Aorta (tissue), 5 donors: ENCODE measurements around the gene CSHL1. TPM values are rescaled to one million over a fixed set of nuclear protein-coding genes. Genes with fewer than 3 reads are reported as not detected.
"Not testable (repeated sequence)": the region's sequence is repeated elsewhere in the genome, so short reads cannot be mapped to it uniquely, and the experiment has no call there.

Source experiments
- ATAC-seq: fragments of 200-7000 bp; cut with Tn5 transposase; one replicate; pipeline ENCODE4 v1.9.1; 2022; ENCODE audit warnings: moderate library complexity; ENCODE audit not compliant: low FRiP score
- DNase-seq, 2 donors: peaks; one replicate each; pipeline ENCODE4 v3.0.0-alpha.2; 2020
- H3K27ac ChIP-seq, 2 donors: one replicate each; pipeline ENCODE4 v1.5.1; 2013; ENCODE audit warnings: low read length in 2 of 2, mild to moderate bottlenecking in 2 of 2, moderate library complexity in 2 of 2, control low read depth in 1 of 2, inconsistent platforms in 1 of 2, low read depth in 1 of 2
- H3K27me3 ChIP-seq, 2 donors: one replicate each; pipeline ENCODE4 v1.6.1; 2013; ENCODE audit warnings: control low read depth in 1 of 2, low read length in 1 of 2, mild to moderate bottlenecking in 1 of 2, moderate library complexity in 1 of 2; ENCODE audit not compliant: insufficient read depth in 2 of 2, control insufficient read depth in 1 of 2
- H3K36me3 ChIP-seq, 2 donors: one replicate each; pipeline ENCODE4 v1.6.1; 2013; ENCODE audit warnings: control low read depth in 1 of 2, low read length in 1 of 2, mild to moderate bottlenecking in 1 of 2; ENCODE audit not compliant: insufficient read depth in 2 of 2, control insufficient read depth in 1 of 2
- H3K4me1 ChIP-seq, 2 donors: one replicate each; pipeline ENCODE4 v1.6.1; 2013; ENCODE audit warnings: low read length in 2 of 2, control low read depth in 1 of 2, mild to moderate bottlenecking in 1 of 2, moderate library complexity in 1 of 2; ENCODE audit not compliant: insufficient read depth in 2 of 2, control insufficient read depth in 1 of 2
- H3K4me3 ChIP-seq, 2 donors: one replicate each; pipeline ENCODE4 v1.5.1; 2013; ENCODE audit warnings: low read length in 2 of 2, control low read depth in 1 of 2, mild to moderate bottlenecking in 1 of 2
- H3K9me3 ChIP-seq: one replicate; pipeline ENCODE4 v1.6.1; 2013; ENCODE audit warnings: mild to moderate bottlenecking, low read length; ENCODE audit not compliant: control insufficient read depth
- WGBS, 2 donors: extraction: QIAGEN DNeasy Blood & Tissue Kit; methylation state at CpG; one replicate each; pipeline ENCODE4 v1.1.7; 2013; 5-methylcytosine and 5-hydroxymethylcytosine counted together
- intact Hi-C, 2 donors: fragments of 100-400 bp; cut with DNase I; formaldehyde crosslinking; loops; one replicate each; pipeline versions ENCODE4 v1.14.2 to v1.15.0; 2022
- polyA plus RNA-seq, 2 donors: library from polyadenylated mRNA; stranded (reverse); fragments of 200-250 nt; gene quantifications; one replicate each; pipeline ENCODE4 v1.2.3, GENCODE V29; 2013
- total RNA-seq, 2 donors: library from RNA; stranded (reverse); fragmentation: NEBNext Ultra II Directional; extraction: Animal tissue kit (Norgen Biotek cat#: 25700); gene quantifications; one replicate each; pipeline ENCODE4 v1.2.1, GENCODE V29; 2021
- donor health status: healthy with polysubstance abuse.
- donor health status: Bipolar disorder and iron deficiency.
- donor health status: DM: no; HTN: no; CAD: no.
- donor health status: DM: no; HTN: no; CAD: no.
- donor health status: DM: yes; HTN: yes; CAD: no.

Gene CSHL1
- total and polyA plus RNA-seq, 4 donors, result not detected

GRCh38 chr17:63874693-63875092 is 36.4 kb downstream of the CSHL1 start:
- not testable (repeated sequence) for H3K4me1 ChIP-seq, ATAC-seq
- WGBS, 2 donors, result 84 to 91% methylated on average over 6 of the region's 6 CpGs

DNA sequence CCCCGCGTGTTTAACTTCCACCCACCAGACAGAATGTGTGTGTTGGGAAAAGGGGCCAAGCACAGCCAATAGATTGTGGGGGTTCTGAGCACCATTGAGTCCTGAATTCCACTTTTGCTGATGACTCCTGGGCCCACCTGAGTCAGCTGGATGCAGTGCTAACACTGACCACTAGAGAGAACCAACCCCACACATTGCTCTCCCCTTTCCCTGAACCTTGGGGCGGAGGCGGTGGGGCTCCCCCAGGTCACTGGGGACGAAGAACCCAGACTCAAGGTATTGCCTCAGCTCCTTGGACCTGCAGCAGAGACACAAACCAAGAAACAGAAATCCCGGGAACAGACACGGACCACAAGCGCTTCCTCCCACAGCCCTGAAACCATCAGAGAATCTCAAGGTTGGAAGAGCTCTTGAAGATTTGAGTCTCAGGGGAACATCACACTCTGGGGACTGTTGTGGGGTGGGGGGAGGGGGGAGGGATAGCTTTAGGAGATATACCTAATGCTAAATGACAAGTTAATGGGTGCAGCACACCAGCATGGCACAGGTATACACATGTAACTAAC is 36.9 kb downstream of the CSHL1 start:
- H3K9me3 ChIP-seq, intact Hi-C loops, H3K27ac ChIP-seq, H3K4me1 ChIP-seq, H3K4me3 ChIP-seq, DNase-seq, H3K27me3 ChIP-seq, H3K36me3 ChIP-seq, ATAC-seq: not testable (repeated sequence)
- WGBS, 2 donors, result 80 to 84% methylated on average over 6 to 8 of the region's 8 CpGs

More at GRCh38 chr17:63874693-63875092, 36.4 kb downstream of the CSHL1 start:
- H3K36me3 ChIP-seq, DNase-seq, intact Hi-C loops, H3K4me3 ChIP-seq, H3K27me3 ChIP-seq, H3K9me3 ChIP-seq, H3K27ac ChIP-seq: not testable (repeated sequence)

DNA sequence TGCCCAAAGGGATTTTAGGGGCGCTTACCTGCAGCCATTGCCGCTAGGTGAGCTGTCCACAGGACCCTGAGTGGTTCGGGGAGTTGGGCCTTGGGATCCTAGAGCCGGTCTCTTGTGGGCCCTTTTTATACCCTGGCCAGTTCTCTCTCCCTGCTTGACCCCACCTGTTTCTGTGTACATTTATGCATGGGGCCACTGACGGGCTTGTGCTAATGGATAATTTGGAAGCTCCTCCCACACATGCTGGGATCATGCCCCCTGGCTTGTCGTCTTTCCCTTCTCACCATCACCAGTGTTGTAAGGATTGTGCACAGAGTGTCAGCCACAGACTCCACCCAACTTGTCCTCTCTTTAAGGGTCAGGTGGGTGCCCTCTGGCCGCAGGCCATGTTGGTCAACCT is 37.5 kb downstream of the CSHL1 start, which contains the start of gene CSH2:
CSH2 (minus strand) TSS at position 101 of the 400 bp plus-strand sequence; CDS start at position 38, 63 bp downstream.
- H3K4me1 ChIP-seq, H3K27me3 ChIP-seq, H3K27ac ChIP-seq, intact Hi-C loops, ATAC-seq, H3K9me3 ChIP-seq, H3K4me3 ChIP-seq, H3K36me3 ChIP-seq, DNase-seq: not testable (repeated sequence)
- 86 to 90% methylated on average over 7 of the region's 7 CpGs for WGBS, 2 donors

- intact Hi-C loops, H3K36me3 ChIP-seq, H3K4me1 ChIP-seq, ATAC-seq, H3K27me3 ChIP-seq, H3K27ac ChIP-seq, DNase-seq, H3K9me3 ChIP-seq, H3K4me3 ChIP-seq: not testable (repeated sequence)
- 94 to 96% methylated on average over 8 to 13 of the region's 15 CpGs for WGBS, 2 donors
Measured at GRCh38 chr17:63871646-63872365, 39.3 kb downstream of the CSHL1 start.

- DNase-seq, H3K9me3 ChIP-seq, H3K4me3 ChIP-seq, H3K4me1 ChIP-seq, ATAC-seq, H3K27ac ChIP-seq, H3K36me3 ChIP-seq, intact Hi-C loops, H3K27me3 ChIP-seq: not testable (repeated sequence)
- WGBS, 2 donors, result 69 to 79% methylated on average over 4 of the region's 4 CpGs
Measured at GRCh38 chr17:63870292-63870665, 40.8 kb downstream of the CSHL1 start.

- H3K9me3 ChIP-seq, H3K4me1 ChIP-seq, ATAC-seq, H3K27me3 ChIP-seq, H3K27ac ChIP-seq, H3K36me3 ChIP-seq, intact Hi-C loops, H3K4me3 ChIP-seq, DNase-seq: not testable (repeated sequence)
- WGBS, 2 donors, result 55 to 59% methylated on average over 9 of the region's 9 CpGs
Measured at GRCh38 chr17:63869491-63870291, 41.4 kb downstream of the CSHL1 start.

GRCh38 chr17:63866625-63867024 is 44.4 kb downstream of the CSHL1 start:
- H3K4me1 ChIP-seq, H3K36me3 ChIP-seq, intact Hi-C loops, H3K9me3 ChIP-seq, DNase-seq, ATAC-seq, H3K27me3 ChIP-seq, H3K27ac ChIP-seq, H3K4me3 ChIP-seq: not testable (repeated sequence)
- 78 to 82% methylated on average over 5 to 7 of the region's 7 CpGs for WGBS, 2 donors
